Smooth muscle cell (in vitro differentiated cells): Measurements from ENCODE around the gene XK. TPM values are rescaled to one million over a fixed set of nuclear protein-coding genes. Genes with fewer than 3 reads are reported as not detected.

ENCODE experiments used
- DNase-seq: peaks from one replicate; lab custom pipeline; 2025; ENCODE audit not compliant: unreplicated experiment; lab: John Stamatoyannopoulos, UW
- H2AFZ ChIP-seq: fragments of 200-600 bp; sonication (generic); 2 replicates; pipeline ENCODE4 v1.6.0; 2016; ENCODE audit warnings: antibody characterized with exemption, low read depth, mild to moderate bottlenecking
- H3F3A ChIP-seq: fragments of 200-600 bp; sonication (generic); 2 replicates; pipeline ENCODE4 v1.6.0; 2017; ENCODE audit warnings: antibody characterized with exemption, low read depth
- H3K27ac ChIP-seq: fragments of 200-600 bp; sonication (generic); 2 replicates; pipeline ENCODE4 v1.5.1; 2016; ENCODE audit warnings: low read depth, mild to moderate bottlenecking
- H3K27me3 ChIP-seq: fragments of 200-600 bp; sonication (generic); 2 replicates; pipeline ENCODE4 v1.6.1; 2016; ENCODE audit warnings: low read depth, mild to moderate bottlenecking
- H3K36me3 ChIP-seq: fragments of 200-600 bp; sonication (generic); 2 replicates; pipeline ENCODE4 v1.5.1; 2016; ENCODE audit warnings: low read depth
- H3K4me1 ChIP-seq: fragments of 200-600 bp; sonication (generic); 2 replicates; pipeline ENCODE4 v1.5.1; 2016; ENCODE audit warnings: low read depth
- H3K4me2 ChIP-seq: fragments of 200-600 bp; sonication (generic); 2 replicates; pipeline ENCODE4 v1.6.0; 2016; ENCODE audit warnings: mild to moderate bottlenecking
- H3K4me3 ChIP-seq: fragments of 200-600 bp; sonication (generic); 2 replicates; pipeline ENCODE4 v1.5.1; 2016; ENCODE audit warnings: mild to moderate bottlenecking
- H3K79me2 ChIP-seq: fragments of 200-600 bp; sonication (generic); 2 replicates; pipeline ENCODE4 v1.6.0; 2016; ENCODE audit warnings: low read depth, mild to moderate bottlenecking
- H3K9ac ChIP-seq: fragments of 200-600 bp; sonication (generic); 2 replicates; pipeline ENCODE4 v1.6.0; 2016; ENCODE audit warnings: low read depth
- H3K9me3 ChIP-seq: fragments of 200-600 bp; sonication (generic); replicated peaks from 2 replicates; pipeline ENCODE4 v1.5.1; 2016; ENCODE audit warnings: low read depth
- H4K20me1 ChIP-seq: fragments of 200-600 bp; sonication (generic); 2 replicates; pipeline ENCODE4 v1.6.0; 2016; ENCODE audit warnings: low read depth
- CTCF ChIP-seq: fragments of 200-600 bp; sonication (generic); IDR thresholded peaks from 2 replicates; pipeline ENCODE4 v1.5.1; 2017; ENCODE audit warnings: borderline replicate concordance, mild to moderate bottlenecking, antibody characterized with exemption; ENCODE audit not compliant: insufficient read depth, poor library complexity, severe bottlenecking
- whole genome bisulfite sequencing: methylation state at CpG from one replicate; pipeline ENCODE4 v1.1.7; 2016; ENCODE audit warnings: low lambda C conversion rate; 5-methylcytosine and 5-hydroxymethylcytosine counted together
- polyA plus RNA-seq: library from polyadenylated mRNA; unstranded; fragments of >200 nt; fragmentation: Nextera tagmentation; extraction: Ambion mirVana; gene quantifications from 2 replicates; pipeline ENCODE4 v1.2.1, GENCODE V29; 2016
- total RNA-seq: library from RNA; depleted of rRNA; stranded (reverse); fragments of >200 nt; gene quantifications from 2 replicates; pipeline ENCODE4 v1.2.3, GENCODE V29; 2014

The XK gene
- total and polyA plus RNA-seq, 2 experiments from 2014 or later: 0.13 TPM; not detected in 1

- H3K4me2 ChIP-seq: no peak overlapping the region
- H4K20me1 ChIP-seq: no peaks in the 10 kb centered on the region
- no peaks in the 10 kb centered on the region for H3K27me3 ChIP-seq
- H3K27ac ChIP-seq: no peak overlapping the region
- no peak for TF ChIP-seq CTCF
- H3K4me3 ChIP-seq: no peak overlapping the region
- H3F3A ChIP-seq: no peaks in the 10 kb centered on the region
- H3K9ac ChIP-seq: no peak overlapping the region
- DNase-seq: no peak
- H3K9me3 ChIP-seq: no peaks in the 10 kb centered on the region
- H3K36me3 ChIP-seq: no peaks in the 10 kb centered on the region
- no peaks in the 10 kb centered on the region for H3K79me2 ChIP-seq
- H3K4me1 ChIP-seq: no peaks in the 10 kb centered on the region
- H2AFZ ChIP-seq: no peak overlapping the region
Observed at GRCh38 chrX:37752936-37753335, 67.3 kb downstream of the XK start.

GRCh38 chrX:37753384-37753783 lies 67.8 kb downstream of the XK start:
- TF ChIP-seq CTCF: no peak
- 66% methylated on average over 2 of the region's 2 CpGs for WGBS

GRCh38 chrX:37754516-37754915 lies 68.9 kb downstream of the XK start:
- Histone ChIP-seq H3K4me1 (no peaks in the 10 kb centered on the region), H3F3A (no peaks in the 10 kb centered on the region), H3K4me2 (no peak overlapping the region), H3K9ac (no peak overlapping the region), H3K9me3 (no peaks in the 10 kb centered on the region), H2AFZ (no peak overlapping the region), H3K27me3 (no peaks in the 10 kb centered on the region), H3K4me3 (no peak overlapping the region), H4K20me1 (no peaks in the 10 kb centered on the region), H3K79me2 (no peaks in the 10 kb centered on the region), H3K27ac (no peak overlapping the region), H3K36me3 (no peaks in the 10 kb centered on the region)
- TF ChIP-seq CTCF: no peak
- DNase-seq: no peak
- WGBS: 63% methylated on average over 2 of the region's 2 CpGs

More at GRCh38 chrX:37753384-37753783, 67.8 kb downstream of the XK start:
- no peak overlapping the region for H3K4me3 ChIP-seq
- no peak for DNase-seq
- H3K9ac ChIP-seq: no peak overlapping the region
- H3F3A ChIP-seq: no peaks in the 10 kb centered on the region
- H3K9me3 ChIP-seq: no peaks in the 10 kb centered on the region
- no peaks in the 10 kb centered on the region for H3K27me3 ChIP-seq
- H3K4me2 ChIP-seq: no peak overlapping the region
- no peaks in the 10 kb centered on the region for H3K4me1 ChIP-seq
- no peak overlapping the region for H3K27ac ChIP-seq
- no peaks in the 10 kb centered on the region for H3K79me2 ChIP-seq
- H2AFZ ChIP-seq: no peak overlapping the region
- no peaks in the 10 kb centered on the region for H3K36me3 ChIP-seq
- no peaks in the 10 kb centered on the region for H4K20me1 ChIP-seq

GRCh38 chrX:37755025-37755424 lies 69.4 kb downstream of the XK start:
- Histone ChIP-seq H4K20me1 (no peaks in the 10 kb centered on the region), H3K4me2 (no peak overlapping the region), H3K27me3 (no peaks in the 10 kb centered on the region), H3K4me3 (no peak overlapping the region), H3K79me2 (no peaks in the 10 kb centered on the region), H3K36me3 (no peaks in the 10 kb centered on the region), H3F3A (no peaks in the 10 kb centered on the region), H3K9ac (no peak overlapping the region), H2AFZ (no peak overlapping the region), H3K4me1 (no peaks in the 10 kb centered on the region), H3K27ac (no peak overlapping the region), H3K9me3 (no peaks in the 10 kb centered on the region)
- no peak for TF ChIP-seq CTCF
- DNase-seq: no peak
